Colonic mucosa (tissue), 4 donors: ENCODE data around the gene VILL. TPM values are rescaled to one million over a fixed set of nuclear protein-coding genes. Genes with fewer than 3 reads are reported as not detected.

ENCODE experiments used
- DNase-seq: peaks from one replicate; pipeline ENCODE4 v3.0.0-alpha.2; 2020
- H3K27ac ChIP-seq: fragments of 200-600 bp; one replicate; pipeline ENCODE4 v1.8.0; 2021
- H3K27me3 ChIP-seq: fragments of 200-600 bp; one replicate; pipeline ENCODE4 v1.8.0; 2021
- H3K36me3 ChIP-seq: fragments of 200-600 bp; one replicate; pipeline ENCODE4 v1.8.0; 2021
- H3K4me1 ChIP-seq: fragments of 200-600 bp; one replicate; pipeline ENCODE4 v1.8.0; 2021; ENCODE audit warnings: mild to moderate bottlenecking
- H3K4me3 ChIP-seq: fragments of 200-600 bp; one replicate; pipeline ENCODE4 v1.8.0; 2021
- H3K9ac ChIP-seq, 2 donors: one replicate each; pipeline ENCODE4 v1.7.0; 2013; ENCODE audit warnings: control low read depth in 2 of 2, low read depth in 2 of 2, low read length in 2 of 2
- H3K9me3 ChIP-seq: fragments of 200-600 bp; one replicate; pipeline ENCODE4 v1.8.0; 2021
- CTCF ChIP-seq: fragments of 200-600 bp; IDR thresholded peaks from one replicate; pipeline ENCODE4 v1.8.0; 2022; ENCODE audit warnings: antibody characterized with exemption, mild to moderate bottlenecking
- intact Hi-C: fragments of 100-400 bp; cut with DNase I; formaldehyde crosslinking; loops from one replicate; pipeline ENCODE4 v1.14.1; 2022
- total RNA-seq, 2 donors: library from RNA; stranded (reverse); fragmentation: NEBNext Ultra II Directional in 1 of 2; extraction: Animal tissue kit (Norgen Biotek cat#: 25700) in 1 of 2; gene quantifications; one replicate each; pipeline ENCODE4 v1.2.1, GENCODE V29; 2021
- donor health status: healthy.
- donor health status: DM: no; HTN: no; CAD: no.
- donor health status: DM: no; HTN: no; CAD: no.

Gene VILL
- total RNA-seq, 2 donors from 2014 or later = 155 to 166 TPM

- intact Hi-C loops = no loop called here
- no peaks in the 10 kb centered on the region for H3K9me3 ChIP-seq
- H3K27ac ChIP-seq = no peak overlapping the region
- no peaks in the 10 kb centered on the region for H3K36me3 ChIP-seq
- no peaks in the 10 kb centered on the region for H3K27me3 ChIP-seq
- no peak for DNase-seq
- H3K4me3 ChIP-seq = no peak overlapping the region
- H3K4me1 ChIP-seq = peaks cover 9% of the 10 kb centered on the region
- no peak overlapping the region for H3K9ac ChIP-seq
- TF ChIP-seq CTCF = no peak
Observed at GRCh38 chr3:37952564-37952963, 38.0 kb upstream of the VILL start.

- no peak for DNase-seq
- Histone ChIP-seq H3K36me3 (no peaks in the 10 kb centered on the region), H3K27ac (no peak overlapping the region), H3K4me3 (no peak overlapping the region), H3K4me1 (peaks cover 10% of the 10 kb centered on the region), H3K27me3 (no peaks in the 10 kb centered on the region), H3K9me3 (no peaks in the 10 kb centered on the region), H3K9ac (no peak overlapping the region)
- intact Hi-C loops = no loop called here
- no peak for TF ChIP-seq CTCF
Observed at GRCh38 chr3:37953226-37953625, 37.4 kb upstream of the VILL start.

- Histone ChIP-seq H3K9ac (no peak overlapping the region), H3K27ac (peak overlapping the region; percentile 23), H3K9me3 (no peaks in the 10 kb centered on the region), H3K4me3 (no peak overlapping the region), H3K27me3 (no peaks in the 10 kb centered on the region), H3K4me1 (peaks cover 10% of the 10 kb centered on the region), H3K36me3 (no peaks in the 10 kb centered on the region)
- no peak for TF ChIP-seq CTCF
- no peak for DNase-seq
- intact Hi-C loops = no loop called here
Observed at GRCh38 chr3:37953707-37954394, 36.7 kb upstream of the VILL start.

- Histone ChIP-seq H3K27me3 (no peaks in the 10 kb centered on the region), H3K4me1 (peaks cover 10% of the 10 kb centered on the region), H3K9ac (no peak overlapping the region), H3K9me3 (no peaks in the 10 kb centered on the region), H3K4me3 (no peak overlapping the region), H3K27ac (no peak overlapping the region), H3K36me3 (no peaks in the 10 kb centered on the region)
- DNase-seq = no peak
- TF ChIP-seq CTCF = no peak
- intact Hi-C loops = no loop called here
Observed at GRCh38 chr3:37954881-37955280, 35.7 kb upstream of the VILL start.

- TF ChIP-seq CTCF = no peak
- H3K4me3 ChIP-seq = no peak overlapping the region
- H3K9ac ChIP-seq = no peak overlapping the region
- peaks cover 10% of the 10 kb centered on the region for H3K4me1 ChIP-seq
- DNase-seq = no peak
- H3K27me3 ChIP-seq = no peaks in the 10 kb centered on the region
- intact Hi-C loops = no loop called here
- no peaks in the 10 kb centered on the region for H3K9me3 ChIP-seq
- H3K27ac ChIP-seq = peak overlapping the region; percentile 68
- no peaks in the 10 kb centered on the region for H3K36me3 ChIP-seq
Observed at GRCh38 chr3:37955918-37956707, 34.5 kb upstream of the VILL start.
